ENCODE results near the gene HMCN2. TPM values are rescaled to one million over a fixed set of nuclear protein-coding genes. Genes with fewer than 3 reads are reported as not detected.
"Not testable (repeated sequence)": the region's sequence is repeated elsewhere in the genome, so short reads cannot be mapped to it uniquely, and the experiment has no call there.

HMCN2 gene
- polyA plus RNA-seq, 3 donors, result 1.2 to 1.8 (median 1.6) TPM

GRCh38 chr9:130239741-130240241 is 25.8 kb upstream of the HMCN2 start:
- no peak for DNase-seq

DNA sequence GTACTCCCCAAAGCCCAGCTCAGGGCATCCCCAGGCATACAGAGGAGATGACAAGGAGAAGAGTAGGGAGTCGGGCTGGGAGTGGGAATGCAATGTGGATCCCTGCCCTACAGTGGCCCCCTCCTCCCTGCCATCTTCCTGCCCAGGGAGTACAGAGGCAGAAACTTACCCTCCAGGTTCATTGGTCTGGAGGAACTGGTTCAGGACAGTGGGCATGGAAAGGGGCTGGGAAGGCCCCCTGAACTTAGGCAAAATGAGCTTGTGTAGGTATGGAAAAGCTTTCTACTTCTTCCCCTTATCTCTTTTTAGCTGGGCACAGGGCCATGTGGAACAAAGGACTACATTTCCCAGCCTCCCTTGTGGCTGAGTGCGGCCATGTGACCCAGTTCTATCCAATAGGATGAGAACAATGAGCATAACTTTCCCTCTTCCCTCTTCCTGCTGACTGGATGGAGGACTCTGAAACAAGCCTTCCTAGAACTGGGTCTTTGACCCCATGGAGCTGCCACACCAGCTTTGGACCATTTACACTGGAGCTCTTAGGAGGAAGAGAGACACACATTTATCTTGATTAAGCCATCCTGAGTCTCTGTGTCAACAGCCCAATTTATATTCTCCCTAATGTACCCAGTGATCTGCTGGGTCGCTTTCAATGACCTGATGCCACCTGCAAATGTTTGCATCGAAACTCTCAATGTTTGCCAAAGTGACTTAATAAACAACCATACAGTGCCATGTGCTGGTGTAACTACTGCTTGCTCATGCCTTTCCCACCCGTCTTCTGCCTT is 25.0 kb upstream of the HMCN2 start:
- DNase-seq, result no peak

- no peak for DNase-seq
Measured at GRCh38 chr9:130241198-130241535, 24.4 kb upstream of the HMCN2 start.

- no peak for DNase-seq
Measured at GRCh38 chr9:130242270-130243014, 23.1 kb upstream of the HMCN2 start.

DNA sequence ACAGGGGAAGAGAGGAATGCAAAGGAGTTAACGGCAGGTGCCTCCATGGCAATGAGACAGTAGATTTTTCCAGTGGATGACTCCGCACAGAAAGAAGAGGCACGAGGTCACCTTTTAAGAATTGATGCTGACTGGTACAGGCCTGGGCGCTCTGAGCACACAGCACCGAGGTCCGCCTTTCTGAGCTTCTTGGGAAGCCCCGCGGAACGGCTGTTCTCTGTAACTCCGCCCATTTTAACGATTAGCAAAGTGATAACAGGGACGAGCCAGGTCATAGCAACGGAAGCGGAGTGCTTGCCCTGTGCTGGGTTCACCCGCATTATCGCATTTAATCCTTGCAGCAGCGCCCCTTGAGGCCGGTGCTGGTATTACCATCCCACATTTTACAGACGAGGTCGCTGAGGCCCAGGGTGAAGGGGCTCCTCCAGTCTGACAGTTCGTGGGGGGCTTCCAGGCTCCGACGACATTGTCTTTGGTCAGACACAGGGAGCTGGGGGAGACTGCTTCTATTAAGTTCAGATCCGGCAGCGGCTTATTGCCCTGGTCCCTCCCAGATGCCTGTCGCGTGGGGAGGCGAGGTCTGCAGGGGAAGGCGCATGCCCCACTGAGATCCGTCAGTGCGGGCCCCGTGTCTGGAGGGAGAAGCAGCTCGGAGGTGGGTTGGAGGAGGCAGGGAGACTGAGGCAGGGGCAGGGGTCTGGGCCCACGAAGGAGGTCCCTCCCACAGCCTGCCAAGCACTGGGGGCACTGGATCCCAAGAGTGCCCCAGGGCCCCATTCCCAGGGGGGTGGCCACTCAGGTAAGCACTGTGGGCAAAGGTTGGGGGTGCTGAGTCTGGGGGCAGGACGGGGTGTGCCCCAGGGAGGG is 22.3 kb upstream of the HMCN2 start:
- no peak for DNase-seq

- DNase-seq, result no peak
Measured at GRCh38 chr9:130243882-130244170, 21.7 kb upstream of the HMCN2 start.

DNA sequence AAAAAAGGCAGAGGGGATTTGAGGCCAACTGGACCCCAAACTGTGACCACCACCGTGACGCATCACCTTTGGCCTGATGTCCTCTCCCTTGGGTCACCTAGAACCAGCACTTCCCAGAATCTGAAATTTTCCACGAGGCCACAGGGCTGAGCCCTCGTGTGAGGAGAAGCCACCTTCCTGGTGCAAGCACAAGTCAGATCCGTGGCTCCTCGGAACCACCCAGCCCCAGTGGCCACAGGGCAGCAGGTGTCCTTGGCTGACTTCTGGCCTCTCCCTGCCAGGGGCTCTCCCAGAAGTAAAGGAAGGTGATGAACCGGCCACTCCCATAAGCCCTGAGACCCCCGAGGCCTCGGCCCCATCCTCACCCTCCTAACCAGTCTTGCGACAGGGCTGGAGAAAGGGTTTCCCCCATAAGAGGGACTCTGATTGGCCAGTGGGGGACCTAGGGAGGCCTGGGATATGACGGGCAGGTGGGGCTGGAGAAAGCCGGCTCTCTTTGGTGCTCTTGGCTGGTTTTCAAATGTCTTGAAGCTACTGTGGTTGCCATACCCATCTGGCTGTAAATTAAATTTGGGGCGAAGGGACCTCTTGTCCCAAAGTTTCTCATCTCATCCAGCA is 20.9 kb upstream of the HMCN2 start:
- DNase-seq, result no peak

DNA sequence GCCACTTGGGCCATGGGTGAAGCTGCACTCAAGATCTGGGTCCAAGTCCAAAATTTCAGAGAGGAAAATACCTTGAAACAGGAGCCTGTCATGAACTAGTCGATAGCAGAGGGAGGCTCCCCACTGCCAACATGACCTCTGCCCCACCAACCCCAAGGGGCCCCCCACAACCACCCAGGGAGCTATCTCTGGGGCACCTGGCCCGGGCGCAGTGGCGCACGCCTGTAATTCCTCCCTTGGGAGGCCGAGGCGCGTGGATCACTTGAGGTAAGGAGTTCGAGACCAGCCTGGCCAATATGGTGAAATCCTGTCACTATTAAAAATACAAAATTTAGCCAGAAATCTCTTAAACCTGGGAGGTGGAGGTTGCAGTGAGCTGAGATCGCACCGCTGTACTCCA is 20.1 kb upstream of the HMCN2 start:
- no peak for DNase-seq

DNA sequence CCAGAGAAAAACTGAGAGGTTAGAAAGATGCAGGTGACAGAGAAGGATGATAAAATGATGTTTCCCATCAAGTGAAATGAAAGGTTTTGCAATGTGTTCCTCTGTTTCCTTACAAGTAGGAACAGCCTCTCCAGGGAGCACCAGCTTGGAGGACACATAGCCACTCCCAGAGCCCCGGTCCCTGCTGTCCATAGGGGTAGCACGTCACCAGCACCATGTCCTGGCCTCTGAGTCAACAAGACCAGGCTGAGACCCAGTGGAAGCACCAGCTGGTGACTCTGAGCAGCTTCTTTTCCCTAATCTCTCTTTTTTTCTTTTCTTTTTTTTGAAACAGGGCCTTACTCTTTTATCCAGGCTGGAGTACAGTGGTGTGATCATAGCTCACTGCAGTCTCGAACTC is 19.4 kb upstream of the HMCN2 start:
- no peak for DNase-seq

DNA sequence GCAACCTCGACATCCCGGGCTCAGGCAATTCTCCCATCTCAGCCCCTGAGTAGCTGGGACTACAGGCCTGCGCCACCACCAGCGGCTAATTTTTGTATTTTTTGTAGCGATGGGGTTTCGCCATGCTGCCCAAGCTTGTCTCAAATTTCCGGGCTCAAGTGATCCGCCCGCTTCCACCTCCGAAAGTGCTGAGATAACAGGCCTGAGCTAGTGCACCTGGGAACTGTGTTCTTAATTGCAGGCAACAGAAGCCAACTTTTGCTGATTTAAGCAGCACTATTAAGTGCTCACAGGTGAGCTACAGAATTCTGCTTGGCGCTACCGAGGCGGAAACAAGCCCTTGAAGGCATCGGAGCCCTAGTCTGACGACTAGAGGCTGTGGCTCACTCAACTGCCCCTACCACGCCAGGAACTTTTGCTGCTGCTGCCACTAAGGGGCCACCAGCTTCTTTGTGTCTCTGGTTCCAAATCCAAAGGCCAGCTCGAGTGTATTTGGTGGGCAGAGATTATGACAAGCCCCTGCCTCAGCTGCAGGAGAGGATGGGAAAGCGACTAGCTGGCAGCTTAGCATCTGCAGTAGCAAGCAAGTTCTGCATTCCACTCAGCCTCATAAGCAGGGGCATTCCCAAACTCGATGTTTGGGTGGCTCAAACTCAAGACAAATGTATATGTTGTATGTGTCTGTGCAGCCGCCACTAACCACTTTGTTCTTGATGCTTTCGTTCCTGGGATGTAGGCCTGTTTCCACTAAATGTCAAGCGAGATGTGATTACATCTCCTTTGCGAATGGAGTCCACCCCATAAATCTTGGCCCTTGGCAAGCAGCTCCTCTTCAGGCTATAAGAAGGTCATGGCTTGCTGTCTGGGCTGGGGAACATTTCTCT is 10.6 kb upstream of the HMCN2 start:
- no peak for DNase-seq

DNA sequence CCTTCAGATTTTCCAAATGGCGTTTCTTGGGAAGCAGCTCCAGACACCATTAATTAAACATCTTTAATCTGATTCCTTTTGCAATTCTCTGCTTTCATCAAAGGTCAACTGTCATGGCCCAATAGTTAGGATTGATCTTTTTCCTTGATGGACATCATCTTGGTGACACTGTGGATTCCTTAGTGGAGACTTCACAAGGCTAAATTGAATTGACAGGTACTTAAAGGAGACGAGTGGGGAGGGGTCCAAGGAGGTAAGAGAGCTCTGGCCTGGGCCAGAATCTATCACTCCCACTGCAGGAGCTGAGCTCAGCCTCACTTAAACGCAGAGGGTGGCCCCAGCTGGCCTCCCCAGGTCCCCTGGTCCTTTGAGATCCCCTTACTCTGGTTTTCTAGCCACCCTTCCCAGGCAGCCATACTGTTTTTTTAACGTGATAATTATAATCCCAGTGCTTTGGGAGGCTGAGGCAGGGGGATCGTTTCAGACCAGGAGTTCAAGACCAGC is 9.9 kb upstream of the HMCN2 start:
- DNase-seq, result no peak

- no peak for DNase-seq
Measured at GRCh38 chr9:130256644-130257043, 8.9 kb upstream of the HMCN2 start.

DNA sequence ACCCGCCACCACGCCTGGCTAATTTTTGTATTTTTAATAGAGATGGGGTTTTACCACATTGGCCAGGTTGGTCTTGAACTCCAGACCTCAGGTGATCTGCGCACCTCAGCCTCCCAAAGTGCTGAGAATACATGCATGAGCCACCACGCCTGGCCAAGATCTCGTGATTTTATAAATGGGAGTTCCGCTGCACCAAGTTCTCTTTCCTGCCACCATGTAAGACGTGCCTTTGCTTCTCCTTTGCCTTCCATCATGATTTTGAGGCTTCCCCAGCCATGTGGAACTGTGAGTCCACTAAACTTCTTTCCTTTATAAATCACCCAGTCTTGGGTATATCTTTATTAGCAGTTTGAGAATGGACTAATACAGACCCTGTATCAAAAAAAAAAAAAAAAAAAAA is 7.4 kb upstream of the HMCN2 start:
- DNase-seq, result not testable (repeated sequence)

GRCh38 chr9:130259044-130259443 is 6.5 kb upstream of the HMCN2 start:
- DNase-seq, result no peak

DNA sequence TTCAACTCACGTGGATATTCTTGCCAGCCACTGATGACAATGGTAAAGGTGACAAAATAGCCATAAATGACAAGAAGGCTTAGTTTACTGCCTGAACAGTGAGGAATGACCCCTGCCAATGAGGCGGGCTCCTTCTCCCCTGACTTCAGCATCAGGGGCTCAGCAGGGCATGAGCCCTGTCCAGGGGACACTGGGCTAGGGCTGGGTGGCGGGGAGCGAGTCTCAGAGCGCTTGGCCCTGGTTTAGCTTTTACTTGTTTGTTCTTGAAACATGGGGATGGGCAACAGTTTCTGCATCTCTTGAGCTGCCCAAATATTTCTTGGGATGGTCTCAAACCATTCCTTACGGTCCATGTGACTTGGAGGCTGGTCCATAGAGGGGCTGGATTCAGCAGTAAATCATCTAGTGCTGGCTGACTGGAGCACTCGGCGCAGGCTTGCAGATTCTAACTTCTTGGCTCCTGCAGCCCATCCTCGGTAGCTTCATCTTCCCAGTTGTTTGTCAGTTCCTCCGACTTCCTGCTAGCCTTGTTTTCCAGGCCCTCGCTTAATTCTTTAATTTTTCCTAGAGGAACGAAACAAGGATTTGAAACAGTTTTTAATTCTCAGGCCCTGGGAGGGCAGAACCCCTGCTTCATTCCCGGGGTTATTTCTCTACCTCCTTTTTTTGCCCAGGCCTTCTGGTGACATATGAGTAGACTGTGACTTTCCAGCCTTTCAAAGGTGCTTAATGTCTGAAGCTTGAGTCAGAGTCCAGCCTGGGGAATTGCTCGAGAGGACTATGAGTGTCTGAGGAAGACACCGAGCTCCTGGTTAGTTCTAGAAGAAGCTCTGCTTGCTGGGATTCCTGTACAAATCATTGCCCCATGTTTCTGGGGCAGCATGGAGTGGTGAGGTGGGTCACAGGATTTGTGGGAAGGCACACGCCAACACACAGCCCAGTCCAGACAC is 4.5 kb upstream of the HMCN2 start:
- no peak for DNase-seq

DNA sequence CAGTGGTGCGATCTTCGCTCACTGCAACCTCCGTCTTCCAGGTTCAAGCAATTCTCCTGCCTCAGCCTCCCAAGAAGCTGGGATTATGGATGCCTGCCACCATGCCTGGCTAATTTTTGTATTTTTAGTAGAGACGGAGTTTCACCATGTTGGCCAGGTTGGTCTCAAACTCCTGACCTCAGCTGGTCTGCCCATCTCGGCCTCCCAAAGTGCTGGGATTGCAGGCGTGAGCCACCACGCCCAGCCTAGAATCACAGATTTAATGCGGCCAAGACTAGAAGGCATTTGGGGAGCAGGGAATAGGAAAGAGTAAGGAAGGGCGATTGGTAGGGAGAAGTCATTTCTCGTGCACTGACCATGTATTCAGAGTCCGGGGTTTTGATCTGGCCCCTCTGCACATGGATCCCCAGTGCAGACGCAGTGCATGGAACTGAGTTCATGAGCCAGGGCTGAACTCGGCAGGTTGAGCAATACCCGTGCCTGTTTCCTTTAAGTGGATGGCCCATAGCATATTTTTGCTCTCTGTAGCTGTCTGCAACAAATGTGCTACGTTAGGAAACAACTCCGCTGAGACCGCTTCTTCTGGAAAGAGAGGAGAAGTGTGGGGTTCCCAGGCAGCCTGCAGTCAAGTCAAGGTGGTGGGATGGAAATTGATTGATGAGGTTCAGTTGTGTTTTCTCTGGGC is 3.4 kb upstream of the HMCN2 start:
- DNase-seq, result no peak

GRCh38 chr9:130262771-130263170 is 2.8 kb upstream of the HMCN2 start:
- no peak for DNase-seq

DNA sequence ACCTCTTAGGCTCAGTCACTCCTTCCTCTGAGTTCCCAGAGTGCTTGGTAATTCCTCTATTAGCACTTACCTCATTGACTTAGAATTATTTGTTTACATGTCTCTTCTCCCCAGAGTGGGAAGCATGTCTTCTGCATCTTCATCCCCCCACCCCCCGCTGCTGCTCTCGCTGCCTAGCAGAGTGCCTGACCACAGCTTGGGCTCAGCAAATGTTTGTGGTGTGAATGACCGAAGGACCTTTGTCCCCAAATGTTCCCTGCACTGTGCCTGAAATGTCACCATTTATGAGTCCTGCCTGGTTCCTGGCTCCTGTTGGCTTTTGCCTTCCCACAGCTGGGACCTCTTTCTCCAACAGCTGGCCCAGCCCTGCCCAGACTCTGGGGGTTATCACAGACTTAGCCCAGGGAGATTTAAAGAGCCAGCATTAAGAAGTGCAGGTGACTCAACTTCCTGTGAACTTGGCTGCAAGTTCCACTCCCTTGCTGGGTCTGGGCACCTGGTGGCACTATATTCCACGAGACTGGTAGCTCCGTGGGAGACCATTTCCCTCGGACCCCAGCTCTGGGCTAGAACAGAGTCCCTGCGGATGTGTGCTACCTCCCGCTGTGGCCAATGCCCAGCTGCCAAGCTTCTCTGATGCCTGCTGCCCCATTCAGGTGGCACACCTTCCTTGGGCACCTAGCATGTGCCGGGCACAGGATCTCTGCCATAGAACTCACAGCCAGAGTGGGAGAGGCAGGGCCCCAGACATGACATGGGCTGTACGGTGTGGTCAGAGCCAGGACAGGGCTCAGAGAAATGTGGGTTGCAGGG is 1.8 kb upstream of the HMCN2 start:
- no peak for DNase-seq

Data from renal pelvis (tissue), 4 donors.